Thoracic aorta endothelial cell (primary cell): ENCODE data around the gene WDR20. TPM values are rescaled to one million over a fixed set of nuclear protein-coding genes. Genes with fewer than 3 reads are reported as not detected.

Experiments used
- total RNA-seq: library from RNA; depleted of rRNA; stranded (reverse); fragments of >200 nt; gene quantifications from 2 replicates; pipeline ENCODE4 v1.2.3, GENCODE V29; 2012

Gene WDR20
- 17.5 and 18.2 TPM in 2 replicates for total RNA-seq

GRCh38 chr14:102139286-102140026 lies at the start of gene WDR20:
Gene WDR20 (plus strand): TSS chr14:102139897. CDS start chr14:102139924, 27 bp downstream.

Other genes starting within 250 kb of the WDR20 start
- 801 and 859 TPM in 2 replicates for gene DYNC1H1, start 175.3 kb upstream of the WDR20 start, total RNA-seq
- 503 and 705 TPM in 2 replicates for gene HSP90AA1, start 52.9 kb upstream of the WDR20 start, total RNA-seq
- 7.0 and 8.1 TPM in 2 replicates for gene MOK, start 165.3 kb downstream of the WDR20 start, total RNA-seq
- 9.3 and 9.4 TPM in 2 replicates for gene ZNF839, start 179.8 kb downstream of the WDR20 start, total RNA-seq
- 54.9 and 60.9 TPM in 2 replicates for gene CINP, start 223.0 kb downstream of the WDR20 start, total RNA-seq
- 13.8 and 24.4 TPM in 2 replicates for gene TECPR2, start 223.0 kb downstream of the WDR20 start, total RNA-seq